ENCODE data around the gene DENND1A.

Gene DENND1A

DNA sequence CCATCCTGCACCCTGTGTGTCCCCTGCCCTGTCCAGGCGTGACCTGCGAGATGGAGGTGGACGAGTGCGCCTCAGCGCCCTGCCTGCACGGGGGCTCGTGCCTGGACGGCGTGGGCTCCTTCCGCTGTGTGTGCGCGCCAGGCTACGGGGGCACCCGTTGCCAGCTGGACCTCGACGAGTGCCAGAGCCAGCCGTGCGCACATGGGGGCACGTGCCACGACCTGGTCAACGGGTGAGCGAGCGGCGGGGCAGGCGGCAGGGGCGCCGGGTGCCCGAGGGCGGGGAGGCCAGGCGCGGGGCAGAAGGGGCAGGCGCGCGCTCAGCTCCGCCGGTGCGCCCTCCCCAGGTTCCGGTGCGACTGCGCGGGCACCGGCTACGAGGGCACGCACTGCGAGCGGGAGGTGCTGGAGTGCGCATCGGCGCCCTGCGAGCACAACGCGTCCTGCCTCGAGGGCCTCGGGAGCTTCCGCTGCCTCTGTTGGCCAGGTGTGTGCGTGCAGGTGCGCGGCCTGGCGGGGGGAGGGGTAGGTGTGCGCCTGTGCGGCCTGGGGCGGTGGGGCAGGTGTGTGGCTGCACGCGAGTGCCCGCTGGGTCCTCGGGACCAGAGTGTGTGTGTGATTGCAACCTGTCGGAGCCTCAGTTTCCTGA lies 563.9 kb downstream of the DENND1A start:
- Histone ChIP-seq H3K4me3 (ENCODE audit: insufficient read depth, low read depth, low read length) (no peak overlapping the region), H3K4me1 (ENCODE audit: control insufficient read depth, insufficient read depth, low read length) (peaks cover 43% of the 10 kb centered on the region), H3K27ac (ENCODE audit: insufficient read depth, low read depth, low read length, poor library complexity, severe bottlenecking) (no peak overlapping the region), H3K9me3 (ENCODE audit: control insufficient read depth, low read length) (no peaks in the 10 kb centered on the region), H3K27me3 (ENCODE audit: control insufficient read depth, insufficient read depth, low read length, poor library complexity, severe bottlenecking) (no peaks in the 10 kb centered on the region), H3K36me3 (ENCODE audit: control insufficient read depth, insufficient read depth, low read length) (peaks cover 35% of the 10 kb centered on the region)
- WGBS, 2 experiments = 96 to 97% methylated on average over 67 of the region's 67 CpGs

GRCh38 chr9:123365287-123365880 lies 564.5 kb downstream of the DENND1A start:
- no peaks in the 10 kb centered on the region for H3K27me3 ChIP-seq (ENCODE audit: control insufficient read depth, insufficient read depth, low read length, poor library complexity, severe bottlenecking)
- H3K9me3 ChIP-seq (ENCODE audit: control insufficient read depth, low read length) = no peaks in the 10 kb centered on the region
- no peak overlapping the region for H3K4me3 ChIP-seq (ENCODE audit: insufficient read depth, low read depth, low read length)
- H3K36me3 ChIP-seq (ENCODE audit: control insufficient read depth, insufficient read depth, low read length) = peaks cover 28% of the 10 kb centered on the region
- H3K4me1 ChIP-seq (ENCODE audit: control insufficient read depth, insufficient read depth, low read length) = peaks cover 49% of the 10 kb centered on the region
- 89 to 91% methylated on average over 12 of the region's 12 CpGs for WGBS, 2 experiments
- no peak overlapping the region for H3K27ac ChIP-seq (ENCODE audit: insufficient read depth, low read depth, low read length, poor library complexity, severe bottlenecking)

DNA sequence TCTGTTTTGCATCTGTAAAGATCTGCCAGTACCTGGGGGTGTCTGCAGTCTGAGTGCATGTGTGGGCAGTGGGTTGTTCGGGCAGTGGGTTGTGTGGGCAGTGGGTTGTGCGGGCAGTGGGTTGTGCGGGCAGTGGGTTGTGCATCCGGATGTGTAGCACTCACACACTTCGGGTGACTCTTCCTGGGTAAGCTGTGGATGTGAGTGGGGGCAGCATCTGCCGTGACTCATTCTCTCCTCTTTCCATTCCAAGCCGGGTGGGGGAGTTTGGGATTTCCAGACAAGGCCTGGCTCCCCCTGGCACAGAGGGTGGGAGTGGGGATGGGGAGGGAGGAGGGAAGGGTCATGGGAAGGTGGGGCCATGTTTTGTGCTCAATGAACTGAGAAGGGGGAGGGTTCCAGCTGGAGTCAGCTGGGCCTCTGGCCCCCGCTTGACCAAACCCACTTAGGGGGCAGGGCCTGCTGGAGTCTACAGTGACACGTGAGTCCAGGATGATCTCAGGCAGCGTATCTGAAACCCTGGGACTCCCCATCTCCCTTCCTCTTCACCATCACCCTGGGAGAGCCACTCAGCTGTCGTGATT lies 565.6 kb downstream of the DENND1A start:
- Histone ChIP-seq H3K4me1 (ENCODE audit: control insufficient read depth, insufficient read depth, low read length) (peaks cover 55% of the 10 kb centered on the region), H3K27me3 (ENCODE audit: control insufficient read depth, insufficient read depth, low read length, poor library complexity, severe bottlenecking) (no peaks in the 10 kb centered on the region), H3K27ac (ENCODE audit: insufficient read depth, low read depth, low read length, poor library complexity, severe bottlenecking) (no peak overlapping the region), H3K4me3 (ENCODE audit: insufficient read depth, low read depth, low read length) (no peak overlapping the region), H3K9me3 (ENCODE audit: control insufficient read depth, low read length) (no peaks in the 10 kb centered on the region), H3K36me3 (ENCODE audit: control insufficient read depth, insufficient read depth, low read length) (peaks cover 18% of the 10 kb centered on the region)
- 71 to 72% methylated on average over 11 of the region's 11 CpGs for WGBS, 2 experiments

DNA sequence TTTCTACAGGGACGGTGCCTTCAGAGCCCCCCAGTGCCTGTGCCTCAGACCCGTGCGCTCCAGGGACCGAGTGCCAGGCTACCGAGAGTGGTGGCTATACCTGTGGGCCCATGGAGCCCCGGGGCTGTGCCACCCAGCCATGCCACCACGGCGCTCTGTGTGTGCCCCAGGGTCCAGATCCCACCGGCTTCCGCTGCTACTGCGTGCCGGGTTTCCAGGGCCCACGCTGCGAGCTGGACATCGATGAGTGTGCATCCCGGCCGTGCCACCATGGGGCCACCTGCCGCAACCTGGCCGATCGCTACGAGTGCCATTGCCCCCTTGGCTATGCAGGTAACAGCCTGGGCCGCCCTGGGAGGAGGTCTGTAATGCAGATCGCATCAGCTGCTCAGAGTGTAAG lies 567.1 kb downstream of the DENND1A start:
- Histone ChIP-seq H3K27me3 (ENCODE audit: control insufficient read depth, insufficient read depth, low read length, poor library complexity, severe bottlenecking) (no peaks in the 10 kb centered on the region), H3K4me3 (ENCODE audit: insufficient read depth, low read depth, low read length) (no peak overlapping the region), H3K4me1 (ENCODE audit: control insufficient read depth, insufficient read depth, low read length) (peaks cover 65% of the 10 kb centered on the region), H3K27ac (ENCODE audit: insufficient read depth, low read depth, low read length, poor library complexity, severe bottlenecking) (no peak overlapping the region), H3K36me3 (ENCODE audit: control insufficient read depth, insufficient read depth, low read length) (peaks cover 13% of the 10 kb centered on the region), H3K9me3 (ENCODE audit: control insufficient read depth, low read length) (no peaks in the 10 kb centered on the region)
- 96% methylated on average over 23 of the region's 23 CpGs for WGBS, 2 experiments

DNA sequence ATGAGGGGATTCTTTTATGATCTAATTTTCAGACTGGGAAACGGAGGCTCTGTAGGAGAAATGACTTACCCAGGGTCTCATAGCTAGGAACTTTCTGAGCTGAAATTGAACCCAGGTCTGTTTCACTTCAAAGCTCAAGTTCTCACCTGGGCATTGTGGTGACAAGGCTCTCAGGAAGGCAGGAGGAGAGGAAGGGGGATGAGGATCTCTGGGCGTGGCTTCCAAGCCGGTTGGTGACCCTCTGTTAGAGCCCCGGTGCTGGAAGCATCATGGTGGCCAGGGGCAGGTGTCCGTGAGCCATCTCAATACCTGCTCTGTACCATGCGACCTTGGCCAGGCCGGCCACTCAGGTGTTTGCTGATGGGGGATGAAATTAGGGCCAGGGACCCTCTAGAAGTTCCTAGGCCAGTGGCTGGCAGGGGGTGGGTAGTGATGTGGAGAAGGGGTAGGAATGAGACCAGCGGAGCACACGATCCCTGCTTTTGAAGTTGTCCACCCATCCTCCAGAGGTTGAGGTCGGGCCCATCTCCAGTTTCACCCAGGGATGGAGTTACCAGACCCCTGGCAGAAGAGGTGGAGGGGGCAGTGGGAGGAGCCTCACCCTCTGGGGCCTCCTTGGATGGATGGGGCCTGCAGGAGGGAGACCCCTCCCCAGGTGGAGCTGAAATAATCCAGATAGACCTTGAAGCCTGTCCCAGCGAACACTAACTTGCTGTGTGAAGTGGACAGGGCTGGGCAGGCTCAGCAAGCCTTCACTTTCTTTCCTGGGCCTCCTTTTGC lies 568.0 kb downstream of the DENND1A start:
- Histone ChIP-seq H3K36me3 (ENCODE audit: control insufficient read depth, insufficient read depth, low read length) (peaks cover 13% of the 10 kb centered on the region), H3K27me3 (ENCODE audit: control insufficient read depth, insufficient read depth, low read length, poor library complexity, severe bottlenecking) (no peaks in the 10 kb centered on the region), H3K4me3 (ENCODE audit: insufficient read depth, low read depth, low read length) (no peak overlapping the region), H3K27ac (ENCODE audit: insufficient read depth, low read depth, low read length, poor library complexity, severe bottlenecking) (no peak overlapping the region), H3K9me3 (ENCODE audit: control insufficient read depth, low read length) (no peaks in the 10 kb centered on the region), H3K4me1 (ENCODE audit: control insufficient read depth, insufficient read depth, low read length) (peaks cover 65% of the 10 kb centered on the region)
- WGBS, 2 experiments = 65 to 71% methylated on average over 11 of the region's 11 CpGs

DNA sequence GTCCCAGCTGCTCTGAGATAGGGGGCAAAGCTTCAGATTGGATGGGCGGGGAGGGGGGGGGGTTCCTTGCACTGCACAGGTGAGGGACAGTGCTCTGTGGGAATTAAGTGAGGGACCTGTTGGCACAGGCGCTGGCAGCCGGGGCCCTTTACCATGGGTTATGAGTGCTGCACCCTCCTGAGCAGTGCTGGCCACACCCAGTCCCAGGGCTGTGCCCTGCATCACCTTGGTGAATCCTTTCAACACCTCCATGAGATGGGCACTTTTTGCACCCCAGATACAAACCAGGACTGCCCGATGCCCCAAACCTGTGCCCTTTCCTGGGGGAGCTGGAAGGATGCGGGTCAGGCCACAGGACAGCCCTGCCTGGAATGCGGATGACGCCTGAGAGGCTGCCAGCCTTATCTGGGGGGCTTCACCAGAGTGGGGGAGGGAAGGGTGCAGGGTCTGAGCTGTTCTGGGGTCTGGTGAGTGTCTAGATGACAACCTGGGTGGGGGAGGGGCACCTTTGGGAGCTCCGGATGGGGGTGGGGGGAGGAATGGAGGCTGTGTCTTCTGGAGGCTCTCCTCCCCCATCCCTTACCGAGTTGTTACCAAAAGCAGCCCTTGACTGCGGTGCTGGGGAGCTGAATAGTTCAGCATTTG lies 568.7 kb downstream of the DENND1A start:
- Histone ChIP-seq H3K4me1 (ENCODE audit: control insufficient read depth, insufficient read depth, low read length) (peaks cover 65% of the 10 kb centered on the region), H3K9me3 (ENCODE audit: control insufficient read depth, low read length) (no peaks in the 10 kb centered on the region), H3K36me3 (ENCODE audit: control insufficient read depth, insufficient read depth, low read length) (peaks cover 12% of the 10 kb centered on the region), H3K4me3 (ENCODE audit: insufficient read depth, low read depth, low read length) (peak overlapping the region; percentile 3), H3K27me3 (ENCODE audit: control insufficient read depth, insufficient read depth, low read length, poor library complexity, severe bottlenecking) (no peaks in the 10 kb centered on the region), H3K27ac (ENCODE audit: insufficient read depth, low read depth, low read length, poor library complexity, severe bottlenecking) (no peak overlapping the region)
- WGBS, 2 experiments = 62 to 68% methylated on average over 10 of the region's 10 CpGs

DNA sequence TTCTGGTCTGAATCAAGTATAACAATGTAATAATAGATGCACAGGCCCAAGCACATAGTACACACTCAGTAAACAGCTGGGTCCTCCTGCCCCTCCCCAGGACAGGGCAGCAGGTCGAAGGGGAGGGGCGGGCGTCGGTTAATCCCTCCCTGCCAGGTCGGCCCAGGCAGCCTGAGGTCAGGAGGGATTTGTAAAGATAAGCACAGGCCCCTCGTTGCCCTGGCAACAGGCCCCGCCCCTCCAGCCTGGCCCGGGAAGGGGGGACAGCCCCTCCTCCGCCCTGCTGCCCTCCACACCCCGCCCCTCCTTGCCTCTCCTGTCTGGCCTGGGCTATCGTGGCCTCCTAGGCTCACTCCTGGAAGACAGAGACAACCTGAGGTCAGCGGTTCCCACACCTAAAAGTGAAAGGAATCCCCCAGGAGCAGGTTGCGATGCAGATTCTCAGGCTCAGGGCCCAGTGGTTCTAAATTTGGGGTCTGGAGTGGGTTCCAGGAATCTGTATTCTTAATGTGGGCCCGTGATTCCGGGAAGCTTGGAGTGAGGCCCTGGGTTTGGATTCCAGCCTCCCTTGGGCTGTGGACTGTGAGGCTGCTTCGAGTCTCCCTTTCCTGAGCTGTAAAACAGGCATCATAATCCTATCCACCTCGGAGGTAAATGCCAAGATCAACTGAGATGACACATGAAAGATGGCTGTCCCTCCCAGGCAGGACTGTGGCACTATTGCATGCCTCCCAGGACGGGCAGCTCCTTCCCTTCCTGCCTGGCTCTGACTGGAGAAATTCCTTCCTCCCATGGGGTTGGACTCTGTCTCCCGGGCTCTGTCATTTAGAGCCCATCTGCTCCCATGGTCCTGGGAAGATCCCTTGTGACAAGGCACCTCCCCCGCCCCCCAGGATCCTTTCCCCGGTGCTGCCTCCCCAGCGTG lies 569.5 kb downstream of the DENND1A start:
- Histone ChIP-seq H3K9me3 (ENCODE audit: control insufficient read depth, low read length) (no peaks in the 10 kb centered on the region), H3K4me1 (ENCODE audit: control insufficient read depth, insufficient read depth, low read length) (peaks cover 65% of the 10 kb centered on the region)

DNA sequence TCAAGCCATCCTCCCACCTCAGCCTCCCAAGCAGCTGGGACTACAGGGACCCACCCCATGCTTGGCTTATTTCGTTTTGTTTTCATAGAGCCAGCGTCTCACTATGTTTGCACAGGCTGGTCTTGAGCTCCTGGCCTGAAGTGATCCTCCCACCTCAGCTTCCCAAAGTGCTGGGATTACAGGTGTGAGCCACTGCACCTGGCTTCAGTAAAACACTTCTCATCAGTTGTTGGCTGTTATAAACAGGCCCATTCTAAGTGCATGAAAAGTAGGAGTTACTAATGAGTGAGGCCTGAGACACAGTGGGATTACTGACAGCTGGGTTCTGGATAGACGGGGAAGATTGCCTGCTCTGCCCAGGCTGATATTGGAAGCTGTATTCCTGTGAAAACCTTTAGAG lies 570.4 kb downstream of the DENND1A start:
- Histone ChIP-seq H3K36me3 (ENCODE audit: control insufficient read depth, insufficient read depth, low read length) (peaks cover 5% of the 10 kb centered on the region), H3K27me3 (ENCODE audit: control insufficient read depth, insufficient read depth, low read length, poor library complexity, severe bottlenecking) (no peaks in the 10 kb centered on the region), H3K27ac (ENCODE audit: insufficient read depth, low read depth, low read length, poor library complexity, severe bottlenecking) (peak overlapping the region; percentile 19), H3K4me1 (ENCODE audit: control insufficient read depth, insufficient read depth, low read length) (peaks cover 61% of the 10 kb centered on the region), H3K9me3 (ENCODE audit: control insufficient read depth, low read length) (no peaks in the 10 kb centered on the region), H3K4me3 (ENCODE audit: insufficient read depth, low read depth, low read length) (no peak overlapping the region)
- 35 to 44% methylated on average over 3 of the region's 3 CpGs for WGBS, 2 experiments

More for the DNA sequence above, 569.5 kb downstream of the DENND1A start:
- Histone ChIP-seq H3K4me3 (ENCODE audit: insufficient read depth, low read depth, low read length) (no peak overlapping the region), H3K27me3 (ENCODE audit: control insufficient read depth, insufficient read depth, low read length, poor library complexity, severe bottlenecking) (no peaks in the 10 kb centered on the region), H3K36me3 (ENCODE audit: control insufficient read depth, insufficient read depth, low read length) (peaks cover 5% of the 10 kb centered on the region), H3K27ac (ENCODE audit: insufficient read depth, low read depth, low read length, poor library complexity, severe bottlenecking) (peak overlapping the region; percentile 0)
- 20 to 23% methylated on average over 22 of the region's 22 CpGs for WGBS, 2 experiments

- H3K27me3 ChIP-seq (ENCODE audit: control insufficient read depth, insufficient read depth, low read length, poor library complexity, severe bottlenecking) = no peaks in the 10 kb centered on the region
- H3K36me3 ChIP-seq (ENCODE audit: control insufficient read depth, insufficient read depth, low read length) = peaks cover 5% of the 10 kb centered on the region
- peak overlapping the region; percentile 75 for H3K4me3 ChIP-seq (ENCODE audit: insufficient read depth, low read depth, low read length)
- peak overlapping the region; percentile 95 for H3K27ac ChIP-seq (ENCODE audit: insufficient read depth, low read depth, low read length, poor library complexity, severe bottlenecking)
- H3K4me1 ChIP-seq (ENCODE audit: control insufficient read depth, insufficient read depth, low read length) = peaks cover 57% of the 10 kb centered on the region
- WGBS, 2 experiments = 65 to 84% methylated on average over 2 of the region's 2 CpGs
- no peaks in the 10 kb centered on the region for H3K9me3 ChIP-seq (ENCODE audit: control insufficient read depth, low read length)
Observed at GRCh38 chr9:123359106-123359505, 570.8 kb downstream of the DENND1A start.

Data from ectodermal cell (in vitro differentiated cells).